Measurements from ENCODE around the gene ELF4. TPM values are rescaled to one million over a fixed set of nuclear protein-coding genes. Genes with fewer than 3 reads are reported as not detected.
A peak's percentile ranks its signal among the peaks of the same experiment; 100 is the strongest.

ELF4 gene
- total and polyA plus RNA-seq, 2 of the 4 experiments (the other 2 are of a cell fraction) = 10.9 to 19.0 TPM

DNA sequence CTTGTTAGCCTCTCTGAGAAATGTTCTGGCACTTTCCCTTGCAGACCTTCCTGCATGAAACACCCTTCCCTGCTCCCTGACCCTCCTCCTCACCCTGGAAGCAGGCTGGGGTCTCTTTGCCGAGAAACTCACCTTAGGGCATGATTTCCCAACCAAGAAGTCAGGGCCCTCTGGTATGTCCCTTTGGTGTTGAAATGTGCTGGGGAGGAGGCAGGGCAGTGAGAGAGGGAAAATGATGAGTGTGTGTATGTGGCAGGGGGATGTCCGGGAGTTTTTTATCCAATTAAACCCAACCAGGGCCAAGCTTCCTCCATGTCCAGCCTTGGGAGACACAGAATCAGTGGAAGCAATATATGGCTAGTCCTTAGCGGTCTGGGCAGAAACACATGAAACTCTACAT lies 5.1 kb downstream of the ELF4 start:
- POLR2A ChIA-PET (ENCODE audit: unreplicated experiment) = no interaction called here
- Histone ChIP-seq H2BK20ac (ENCODE audit: low read depth, low read length) (no peak overlapping the region), H3K27ac (ENCODE audit: insufficient read depth, low read length) (no peak overlapping the region), H2AFZ (replicated peaks; ENCODE audit: low read length, poor library complexity) (no peak overlapping the region), H3K23ac (ENCODE audit: low read depth, low read length) (no peak overlapping the region; the same call in 1 of the 2 replicates), H3K9ac (ENCODE audit: low read depth, low read length) (no peak overlapping the region), H3K27me3 (ENCODE audit: control insufficient read depth, insufficient read depth, low read length) (no peaks in the 10 kb centered on the region), H2BK15ac (ENCODE audit: low read depth, low read length) (no peak overlapping the region), H3K4ac (ENCODE audit: low read depth, low read length) (no peak overlapping the region), H2BK5ac (ENCODE audit: low read depth, low read length, poor library complexity, severe bottlenecking) (no peak overlapping the region), H2AK9ac (replicated peaks; ENCODE audit: low read depth, low read length, poor library complexity) (peak overlapping the region; percentile 65), H2BK120ac (ENCODE audit: low read depth, low read length) (no peak overlapping the region), H3K4me2 (ENCODE audit: low read depth, low read length) (no peak overlapping the region), H3K4me3 (ENCODE audit: insufficient read depth, low read depth, low read length) (no peak overlapping the region), H4K5ac (ENCODE audit: low read depth, low read length) (no peak overlapping the region), H3K14ac (replicated peaks; ENCODE audit: low read depth, low read length) (no peak overlapping the region), H3K9me1 (ENCODE audit: insufficient read depth, low read length) (peaks cover 12% of the 10 kb centered on the region; the same call in 1 of the 2 replicates), H2AK5ac (ENCODE audit: low read depth, low read length) (no peak overlapping the region), H4K91ac (ENCODE audit: insufficient read depth, low read depth, low read length) (no peak overlapping the region), H4K20me1 (ENCODE audit: insufficient read depth, low read length) (peaks cover 62% of the 10 kb centered on the region), H3K79me1 (ENCODE audit: low read depth in 1 of 2, low read length in 2 of 2) (peaks cover 6 to 45% of the 10 kb centered on the region in 2 experiments), H3K36me3 (ENCODE audit: control insufficient read depth, insufficient read depth, low read length) (no peaks in the 10 kb centered on the region), H3K18ac (ENCODE audit: low read depth, low read length) (no peak overlapping the region), H3K4me1 (ENCODE audit: control insufficient read depth, insufficient read depth, low read length) (peaks cover 11% of the 10 kb centered on the region), H3K56ac (ENCODE audit: extremely low read depth, insufficient read depth, low read length) (no peak overlapping the region), H4K8ac (ENCODE audit: low read depth in 2 of 2, low read length in 2 of 2) (no peak overlapping the region), H3K9me3 (ENCODE audit: control insufficient read depth, insufficient read depth, low read length) (no peaks in the 10 kb centered on the region)
- 67% methylated on average over 1 of the region's 3 CpGs; no CpG with 5 or more reads in 1 of the 2 experiments for WGBS, 2 experiments (ENCODE audit: extremely low coverage in 2 of 2, insufficient read length in 1 of 2)
- intact Hi-C loops (cut with micrococcal nuclease) = no loop called here
- CTCF ChIA-PET = no interaction called here
- DNase-seq (no peak), ATAC-seq (ENCODE audit: low read depth) (no peak)
- in situ Hi-C loops (cut with MboI; ENCODE audit: low sequenced_read_pairs) = no loop called here
- dilution Hi-C loops (cut with HindIII; ENCODE audit: low sequenced_read_pairs, unreplicated experiment) = no loop called here
- BruUV-seq (replicated peaks) = no TSS peak
- TF ChIP-seq, protein P1, sequence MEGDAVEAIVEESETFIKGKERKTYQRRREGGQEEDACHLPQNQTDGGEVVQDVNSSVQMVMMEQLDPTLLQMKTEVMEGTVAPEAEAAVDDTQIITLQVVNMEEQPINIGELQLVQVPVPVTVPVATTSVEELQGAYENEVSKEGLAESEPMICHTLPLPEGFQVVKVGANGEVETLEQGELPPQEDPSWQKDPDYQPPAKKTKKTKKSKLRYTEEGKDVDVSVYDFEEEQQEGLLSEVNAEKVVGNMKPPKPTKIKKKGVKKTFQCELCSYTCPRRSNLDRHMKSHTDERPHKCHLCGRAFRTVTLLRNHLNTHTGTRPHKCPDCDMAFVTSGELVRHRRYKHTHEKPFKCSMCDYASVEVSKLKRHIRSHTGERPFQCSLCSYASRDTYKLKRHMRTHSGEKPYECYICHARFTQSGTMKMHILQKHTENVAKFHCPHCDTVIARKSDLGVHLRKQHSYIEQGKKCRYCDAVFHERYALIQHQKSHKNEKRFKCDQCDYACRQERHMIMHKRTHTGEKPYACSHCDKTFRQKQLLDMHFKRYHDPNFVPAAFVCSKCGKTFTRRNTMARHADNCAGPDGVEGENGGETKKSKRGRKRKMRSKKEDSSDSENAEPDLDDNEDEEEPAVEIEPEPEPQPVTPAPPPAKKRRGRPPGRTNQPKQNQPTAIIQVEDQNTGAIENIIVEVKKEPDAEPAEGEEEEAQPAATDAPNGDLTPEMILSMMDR (conservative IDR thresholded peaks at IDR 0.05; ENCODE audit: low read depth, low read length) = no peak
- TF ChIP-seq SMC3 (IDR thresholded peaks at IDR 0.05; ENCODE audit: low read depth, low read length) (no peak), FOS (IDR thresholded peaks at IDR 0.05; ENCODE audit: low read depth, low read length) (no peak), MAFK (IDR thresholded peaks at IDR 0.05; ENCODE audit: low read depth, low read length) (no peak), NFE2L2 (IDR thresholded peaks at IDR 0.05; ENCODE audit: low read depth, low read length) (no peak), CHD1 (IDR thresholded peaks at IDR 0.05; ENCODE audit: low read depth, low read length) (no peak), MAZ (IDR thresholded peaks at IDR 0.05; ENCODE audit: borderline replicate concordance, low read depth, low read length) (no peak), MXI1 (IDR thresholded peaks at IDR 0.05; ENCODE audit: borderline replicate concordance, low read depth, low read length) (no peak), RFX5 (IDR thresholded peaks at IDR 0.05; ENCODE audit: low read depth, low read length) (no peak)
- TF ChIP-seq, protein P2, sequence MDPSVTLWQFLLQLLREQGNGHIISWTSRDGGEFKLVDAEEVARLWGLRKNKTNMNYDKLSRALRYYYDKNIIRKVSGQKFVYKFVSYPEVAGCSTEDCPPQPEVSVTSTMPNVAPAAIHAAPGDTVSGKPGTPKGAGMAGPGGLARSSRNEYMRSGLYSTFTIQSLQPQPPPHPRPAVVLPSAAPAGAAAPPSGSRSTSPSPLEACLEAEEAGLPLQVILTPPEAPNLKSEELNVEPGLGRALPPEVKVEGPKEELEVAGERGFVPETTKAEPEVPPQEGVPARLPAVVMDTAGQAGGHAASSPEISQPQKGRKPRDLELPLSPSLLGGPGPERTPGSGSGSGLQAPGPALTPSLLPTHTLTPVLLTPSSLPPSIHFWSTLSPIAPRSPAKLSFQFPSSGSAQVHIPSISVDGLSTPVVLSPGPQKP (IDR thresholded peaks at IDR 0.05; ENCODE audit: borderline replicate concordance, low read depth, low read length) = no peak
- TF ChIP-seq, protein P3, sequence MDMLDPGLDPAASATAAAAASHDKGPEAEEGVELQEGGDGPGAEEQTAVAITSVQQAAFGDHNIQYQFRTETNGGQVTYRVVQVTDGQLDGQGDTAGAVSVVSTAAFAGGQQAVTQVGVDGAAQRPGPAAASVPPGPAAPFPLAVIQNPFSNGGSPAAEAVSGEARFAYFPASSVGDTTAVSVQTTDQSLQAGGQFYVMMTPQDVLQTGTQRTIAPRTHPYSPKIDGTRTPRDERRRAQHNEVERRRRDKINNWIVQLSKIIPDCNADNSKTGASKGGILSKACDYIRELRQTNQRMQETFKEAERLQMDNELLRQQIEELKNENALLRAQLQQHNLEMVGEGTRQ (IDR thresholded peaks at IDR 0.05; ENCODE audit: low read depth, low read length) = no peak
